Neural progenitor cell (in vitro differentiated cells): ENCODE data around the gene IRF8. TPM values are rescaled to one million over a fixed set of nuclear protein-coding genes. Genes with fewer than 3 reads are reported as not detected.

Experiments used
- DNase-seq: peaks from one replicate; pipeline ENCODE4 v3.0.0-alpha.2; 2016; ENCODE audit warnings: low spot score
- H2AFZ ChIP-seq: fragments of 200-600 bp; sonication (generic); replicated peaks from 2 replicates; pipeline ENCODE4 v1.6.1; 2016; ENCODE audit warnings: antibody characterized with exemption
- H3F3A ChIP-seq: fragments of 200-600 bp; sonication (generic); 2 replicates; pipeline ENCODE4 v1.6.1; 2016; ENCODE audit warnings: antibody characterized with exemption, low read depth
- H3K27ac ChIP-seq: fragments of 200-600 bp; sonication (generic); 2 replicates; pipeline ENCODE4 v1.5.1; 2016; ENCODE audit warnings: mild to moderate bottlenecking
- H3K27me3 ChIP-seq: fragments of 200-600 bp; sonication (generic); 2 replicates; pipeline ENCODE4 v1.6.1; 2016; ENCODE audit warnings: mild to moderate bottlenecking, moderate library complexity
- H3K36me3 ChIP-seq: fragments of 200-600 bp; sonication (generic); 2 replicates; pipeline ENCODE4 v1.5.1; 2016
- H3K4me1 ChIP-seq: fragments of 200-600 bp; sonication (generic); 2 replicates; pipeline ENCODE4 v1.6.1; 2016; ENCODE audit warnings: mixed run types
- H3K4me2 ChIP-seq: fragments of 200-600 bp; sonication (generic); 2 replicates; pipeline ENCODE4 v1.6.1; 2016
- H3K4me3 ChIP-seq: fragments of 200-600 bp; sonication (generic); 2 replicates; pipeline ENCODE4 v1.5.1; 2016
- H3K79me2 ChIP-seq: fragments of 200-600 bp; sonication (generic); 2 replicates; pipeline ENCODE4 v1.6.1; 2016; ENCODE audit warnings: low read depth
- H3K9ac ChIP-seq: fragments of 200-600 bp; sonication (generic); 2 replicates; pipeline ENCODE4 v1.6.1; 2016
- H3K9me3 ChIP-seq: fragments of 200-600 bp; sonication (generic); 2 replicates; pipeline ENCODE4 v1.5.1; 2016; ENCODE audit warnings: low read depth
- H4K20me1 ChIP-seq: fragments of 200-600 bp; sonication (generic); 2 replicates; pipeline ENCODE4 v1.6.1; 2016; ENCODE audit warnings: low read depth
- H3K27ac Mint-ChIP-seq: 3 replicates; pipeline ENCODE4 v1.8.0; 2021; ENCODE audit warnings: mixed read lengths
- H3K27me3 Mint-ChIP-seq: 2 replicates; pipeline ENCODE4 v1.8.0; 2022; ENCODE audit warnings: low read depth, mild to moderate bottlenecking, inconsistent platforms, moderate library complexity, mixed read lengths; ENCODE audit not compliant: insufficient read depth
- H3K36me3 Mint-ChIP-seq: 3 replicates; pipeline ENCODE4 v1.8.0; 2021; ENCODE audit warnings: mixed read lengths
- H3K4me1 Mint-ChIP-seq: 3 replicates; pipeline ENCODE4 v1.8.0; 2021; ENCODE audit warnings: mixed read lengths
- H3K4me3 Mint-ChIP-seq: 3 replicates; pipeline ENCODE4 v1.8.0; 2021; ENCODE audit warnings: mild to moderate bottlenecking, moderate library complexity, mixed read lengths
- H3K9me3 Mint-ChIP-seq: 3 replicates; pipeline ENCODE4 v1.8.0; 2020; ENCODE audit warnings: mixed read lengths
- CTCF ChIP-seq: fragments of 200-600 bp; sonication (generic); IDR thresholded peaks from 2 replicates; pipeline ENCODE4 v1.5.1; 2017; ENCODE audit warnings: antibody characterized with exemption, mild to moderate bottlenecking
- EZH2 ChIP-seq: fragments of 200-600 bp; sonication (generic); IDR thresholded peaks from 2 replicates; pipeline ENCODE4 v1.6.1; 2017; ENCODE audit warnings: antibody characterized with exemption, mild to moderate bottlenecking, moderate library complexity
- EZH2phosphoT487 ChIP-seq: fragments of 200-600 bp; sonication (generic); IDR thresholded peaks from 2 replicates; pipeline ENCODE4 v1.6.1; 2017; ENCODE audit warnings: antibody characterized with exemption
- total RNA-seq: library from RNA; depleted of rRNA; stranded (reverse); fragments of >200 nt; gene quantifications from 2 replicates; pipeline ENCODE4 v1.2.3, GENCODE V29; 2015; ENCODE audit warnings: low replicate concordance

Gene IRF8
- total RNA-seq, 1 donor from 2014 or later: 1.2 TPM

GRCh38 chr16:85961988-85962915 is 63.3 kb downstream of the IRF8 start:
- Mint-ChIP-seq H3K27ac (no peak overlapping the region), H3K9me3 (no peaks in the 10 kb centered on the region), H3K36me3 (no peaks in the 10 kb centered on the region), H3K27me3 (peaks cover 5% of the 10 kb centered on the region), H3K4me1 (no peaks in the 10 kb centered on the region), H3K4me3 (no peak overlapping the region)
- no peaks in the 10 kb centered on the region for H4K20me1 ChIP-seq
- no peaks in the 10 kb centered on the region for H3K4me1 ChIP-seq
- no peaks in the 10 kb centered on the region for H3K79me2 ChIP-seq
- H3F3A ChIP-seq: no peaks in the 10 kb centered on the region
- no peaks in the 10 kb centered on the region for H3K9me3 ChIP-seq
- no peaks in the 10 kb centered on the region for H3K27me3 ChIP-seq
- DNase-seq: no peak
- no peak overlapping the region for H3K4me2 ChIP-seq
- no peaks in the 10 kb centered on the region for H3K36me3 ChIP-seq
- H2AFZ ChIP-seq: no peak overlapping the region
- H3K4me3 ChIP-seq: no peak overlapping the region
- no peak overlapping the region for H3K9ac ChIP-seq
- TF ChIP-seq EZH2phosphoT487 (no peak), CTCF (no peak), EZH2 (no peak)
- no peak overlapping the region for H3K27ac ChIP-seq

- no peak overlapping the region for H3K9ac ChIP-seq
- no peaks in the 10 kb centered on the region for H3F3A ChIP-seq
- Mint-ChIP-seq H3K4me3 (no peak overlapping the region), H3K27me3 (peaks cover 6% of the 10 kb centered on the region), H3K36me3 (no peaks in the 10 kb centered on the region), H3K4me1 (no peaks in the 10 kb centered on the region), H3K27ac (no peak overlapping the region), H3K9me3 (no peaks in the 10 kb centered on the region)
- H3K4me1 ChIP-seq: no peaks in the 10 kb centered on the region
- no peaks in the 10 kb centered on the region for H3K27me3 ChIP-seq
- DNase-seq: no peak
- no peaks in the 10 kb centered on the region for H4K20me1 ChIP-seq
- H3K36me3 ChIP-seq: no peaks in the 10 kb centered on the region
- H3K9me3 ChIP-seq: no peaks in the 10 kb centered on the region
- H2AFZ ChIP-seq: no peak overlapping the region
- H3K4me3 ChIP-seq: no peak overlapping the region
- no peaks in the 10 kb centered on the region for H3K79me2 ChIP-seq
- H3K4me2 ChIP-seq: no peak overlapping the region
- no peak overlapping the region for H3K27ac ChIP-seq
- TF ChIP-seq CTCF (no peak), EZH2 (no peak), EZH2phosphoT487 (no peak)
Measured at GRCh38 chr16:85963753-85964285, 64.9 kb downstream of the IRF8 start.

GRCh38 chr16:85965125-85965524 is 66.2 kb downstream of the IRF8 start:
- no peak overlapping the region for H3K27ac Mint-ChIP-seq
- H3K4me1 Mint-ChIP-seq: peaks cover 11% of the 10 kb centered on the region
- H3K4me3 Mint-ChIP-seq: no peak overlapping the region
- Histone ChIP-seq H3K79me2 (no peaks in the 10 kb centered on the region), H2AFZ (no peak overlapping the region), H3K27ac (no peak overlapping the region), H3K27me3 (no peaks in the 10 kb centered on the region), H3K4me3 (no peak overlapping the region), H3K9ac (no peak overlapping the region), H3K4me1 (peaks cover 6% of the 10 kb centered on the region), H3K36me3 (no peaks in the 10 kb centered on the region), H3K4me2 (no peak overlapping the region), H4K20me1 (no peaks in the 10 kb centered on the region), H3F3A (no peaks in the 10 kb centered on the region), H3K9me3 (no peaks in the 10 kb centered on the region)
- no peak for DNase-seq
- no peaks in the 10 kb centered on the region for H3K36me3 Mint-ChIP-seq
- H3K27me3 Mint-ChIP-seq: peaks cover 8% of the 10 kb centered on the region
- no peaks in the 10 kb centered on the region for H3K9me3 Mint-ChIP-seq
- TF ChIP-seq CTCF: no peak
- no peak for TF ChIP-seq EZH2
- TF ChIP-seq EZH2phosphoT487: no peak
